ENCODE measurements around the gene UBE2QL1. TPM values are rescaled to one million over a fixed set of nuclear protein-coding genes. Genes with fewer than 3 reads are reported as not detected.

Gene UBE2QL1
- total RNA-seq, 2 experiments from 2014 or later = not detected

DNA sequence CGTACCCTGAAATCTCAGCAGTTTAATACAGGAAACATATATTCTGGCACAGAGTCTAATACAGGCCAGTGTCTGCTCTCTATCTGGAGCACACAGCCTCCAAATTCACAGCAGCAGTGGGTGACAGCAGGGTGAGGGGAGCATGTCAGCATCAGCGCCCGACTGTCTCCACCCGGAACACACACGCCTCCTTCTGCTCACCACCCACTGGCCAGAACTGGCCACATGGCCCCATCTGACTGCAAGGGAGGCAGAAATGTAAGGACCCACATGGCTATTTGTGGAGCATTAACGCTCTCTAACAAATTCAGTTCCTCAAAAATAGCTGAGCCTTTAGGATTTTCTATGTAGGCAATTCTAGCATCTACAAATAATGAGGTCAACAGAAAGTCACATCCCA, 24.6 kb downstream of the UBE2QL1 start:
- ATAC-seq (no peak), DNase-seq (no peak)
- no peaks in the 10 kb centered on the region for H3K4me1 Mint-ChIP-seq (ENCODE audit: low read depth)
- H3K27me3 Mint-ChIP-seq (ENCODE audit: low read depth) = no peaks in the 10 kb centered on the region
- H3K27ac Mint-ChIP-seq = no peak overlapping the region
- H3K4me3 Mint-ChIP-seq = no peak overlapping the region
- ChIA-PET POLR2A (no interaction called here), CTCF (no interaction called here)
- no peaks in the 10 kb centered on the region for H3K36me3 Mint-ChIP-seq (ENCODE audit: low read depth)
- H3K9me3 Mint-ChIP-seq (ENCODE audit: insufficient read depth) = no peaks in the 10 kb centered on the region

- ChIA-PET POLR2A (no interaction called here), CTCF (no interaction called here)
- no peaks in the 10 kb centered on the region for H3K9me3 Mint-ChIP-seq (ENCODE audit: insufficient read depth)
- no peaks in the 10 kb centered on the region for H3K27me3 Mint-ChIP-seq (ENCODE audit: low read depth)
- no peak for ATAC-seq
- no peaks in the 10 kb centered on the region for H3K4me1 Mint-ChIP-seq (ENCODE audit: low read depth)
- no peak for DNase-seq
- H3K36me3 Mint-ChIP-seq (ENCODE audit: low read depth) = no peaks in the 10 kb centered on the region
- H3K4me3 Mint-ChIP-seq = no peak overlapping the region
- no peak overlapping the region for H3K27ac Mint-ChIP-seq
These were observed 27.1 kb downstream of the UBE2QL1 start for GRCh38 chr5:6475626-6476312.

GRCh38 chr5:6476313-6476661, 27.6 kb downstream of the UBE2QL1 start:
- H3K27ac Mint-ChIP-seq = no peak overlapping the region
- H3K27me3 Mint-ChIP-seq (ENCODE audit: low read depth) = no peaks in the 10 kb centered on the region
- no peaks in the 10 kb centered on the region for H3K36me3 Mint-ChIP-seq (ENCODE audit: low read depth)
- ATAC-seq (no peak), DNase-seq (no peak)
- no peaks in the 10 kb centered on the region for H3K4me1 Mint-ChIP-seq (ENCODE audit: low read depth)
- H3K9me3 Mint-ChIP-seq (ENCODE audit: insufficient read depth) = no peaks in the 10 kb centered on the region
- no peak overlapping the region for H3K4me3 Mint-ChIP-seq
- CTCF ChIA-PET = no interaction called here
- POLR2A ChIA-PET = no interaction called here

GRCh38 chr5:6478793-6479192, 30.1 kb downstream of the UBE2QL1 start:
- no peak overlapping the region for H3K4me3 Mint-ChIP-seq
- ATAC-seq (no peak), DNase-seq (no peak)
- no peaks in the 10 kb centered on the region for H3K36me3 Mint-ChIP-seq (ENCODE audit: low read depth)
- no peak overlapping the region for H3K27ac Mint-ChIP-seq
- POLR2A ChIA-PET = no interaction called here
- H3K9me3 Mint-ChIP-seq (ENCODE audit: insufficient read depth) = no peaks in the 10 kb centered on the region
- H3K4me1 Mint-ChIP-seq (ENCODE audit: low read depth) = no peaks in the 10 kb centered on the region
- CTCF ChIA-PET = no interaction called here
- H3K27me3 Mint-ChIP-seq (ENCODE audit: low read depth) = no peaks in the 10 kb centered on the region

- ATAC-seq (no peak), DNase-seq (no peak)
- no peaks in the 10 kb centered on the region for H3K27me3 Mint-ChIP-seq (ENCODE audit: low read depth)
- CTCF ChIA-PET = no interaction called here
- no peaks in the 10 kb centered on the region for H3K9me3 Mint-ChIP-seq (ENCODE audit: insufficient read depth)
- no peaks in the 10 kb centered on the region for H3K4me1 Mint-ChIP-seq (ENCODE audit: low read depth)
- no peak overlapping the region for H3K27ac Mint-ChIP-seq
- H3K36me3 Mint-ChIP-seq (ENCODE audit: low read depth) = no peaks in the 10 kb centered on the region
- POLR2A ChIA-PET = no interaction called here
- H3K4me3 Mint-ChIP-seq = no peak overlapping the region
These were observed 31.7 kb downstream of the UBE2QL1 start for GRCh38 chr5:6480133-6481051.

GRCh38 chr5:6482735-6483134, 34.1 kb downstream of the UBE2QL1 start:
- no peaks in the 10 kb centered on the region for H3K9me3 Mint-ChIP-seq (ENCODE audit: insufficient read depth)
- H3K27me3 Mint-ChIP-seq (ENCODE audit: low read depth) = peaks cover 10% of the 10 kb centered on the region
- no peaks in the 10 kb centered on the region for H3K4me1 Mint-ChIP-seq (ENCODE audit: low read depth)
- ATAC-seq (no peak), DNase-seq (no peak)
- H3K36me3 Mint-ChIP-seq (ENCODE audit: low read depth) = no peaks in the 10 kb centered on the region
- no peak overlapping the region for H3K27ac Mint-ChIP-seq
- POLR2A ChIA-PET = no interaction called here
- H3K4me3 Mint-ChIP-seq = no peak overlapping the region
- CTCF ChIA-PET = no interaction called here

DNA sequence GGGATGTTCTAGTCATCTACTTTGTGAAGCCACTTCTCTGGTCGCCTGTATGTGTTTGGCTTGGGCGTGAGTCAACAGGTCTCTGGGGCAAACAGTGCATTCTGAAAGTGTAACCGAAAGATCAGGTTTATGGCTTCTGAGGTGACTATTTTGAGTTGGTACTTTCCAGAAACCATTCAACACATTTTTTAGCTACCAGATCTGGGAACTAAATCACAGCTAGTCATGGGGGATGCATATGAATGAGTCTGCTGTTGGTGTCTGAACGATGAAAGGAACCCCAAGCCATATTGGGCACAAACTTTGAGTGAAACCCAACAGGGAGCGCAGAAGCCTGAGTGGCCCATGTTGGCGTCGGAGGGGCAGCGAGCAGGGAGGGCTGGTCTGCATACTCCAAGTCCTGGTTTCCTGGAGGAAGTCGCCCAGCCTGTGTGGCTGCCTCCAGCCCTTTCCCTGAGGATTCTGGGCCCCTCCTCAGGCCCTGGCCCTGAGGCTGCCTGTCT, 35.3 kb downstream of the UBE2QL1 start:
- DNase-seq = no peak
- Mint-ChIP-seq H3K27me3 (ENCODE audit: low read depth) (peaks cover 11% of the 10 kb centered on the region), H3K4me3 (no peak overlapping the region), H3K9me3 (ENCODE audit: insufficient read depth) (no peaks in the 10 kb centered on the region), H3K4me1 (ENCODE audit: low read depth) (no peaks in the 10 kb centered on the region), H3K27ac (no peak overlapping the region), H3K36me3 (ENCODE audit: low read depth) (no peaks in the 10 kb centered on the region)
- ChIA-PET CTCF (no interaction called here), POLR2A (no interaction called here)
- ATAC-seq = no peak

DNA sequence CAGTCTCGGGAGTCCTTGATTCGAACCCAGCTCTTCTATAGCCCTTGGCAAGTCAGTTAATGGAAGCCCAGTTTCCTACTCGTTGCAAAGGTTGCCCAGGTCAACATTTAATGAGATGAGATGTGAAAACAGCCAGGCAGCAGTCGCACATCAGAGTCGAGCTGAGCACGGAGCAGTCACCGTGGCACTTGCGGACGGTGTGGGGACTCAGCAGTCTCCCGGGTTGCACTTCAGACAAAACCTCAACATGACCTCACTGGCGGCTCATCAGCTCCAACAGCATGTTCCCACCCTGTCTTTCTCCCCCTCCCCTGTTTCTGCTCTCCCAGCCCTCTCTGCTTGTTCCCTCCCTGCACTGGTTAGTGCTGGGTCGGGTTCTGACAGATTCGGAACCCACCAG, 35.8 kb downstream of the UBE2QL1 start:
- Mint-ChIP-seq H3K27me3 (ENCODE audit: low read depth) (peaks cover 12% of the 10 kb centered on the region), H3K4me3 (no peak overlapping the region), H3K27ac (no peak overlapping the region), H3K9me3 (ENCODE audit: insufficient read depth) (no peaks in the 10 kb centered on the region), H3K4me1 (ENCODE audit: low read depth) (no peaks in the 10 kb centered on the region), H3K36me3 (ENCODE audit: low read depth) (no peaks in the 10 kb centered on the region)
- DNase-seq (no peak), ATAC-seq (no peak)
- CTCF ChIA-PET = no interaction called here
- POLR2A ChIA-PET = no interaction called here

GRCh38 chr5:6484899-6485298, 36.2 kb downstream of the UBE2QL1 start:
- no peak for ATAC-seq
- Mint-ChIP-seq H3K4me3 (no peak overlapping the region), H3K36me3 (ENCODE audit: low read depth) (no peaks in the 10 kb centered on the region), H3K9me3 (ENCODE audit: insufficient read depth) (no peaks in the 10 kb centered on the region), H3K27me3 (ENCODE audit: low read depth) (peaks cover 12% of the 10 kb centered on the region), H3K27ac (no peak overlapping the region), H3K4me1 (ENCODE audit: low read depth) (no peaks in the 10 kb centered on the region)
- no peak for DNase-seq
- ChIA-PET POLR2A (no interaction called here), CTCF (no interaction called here)

DNA sequence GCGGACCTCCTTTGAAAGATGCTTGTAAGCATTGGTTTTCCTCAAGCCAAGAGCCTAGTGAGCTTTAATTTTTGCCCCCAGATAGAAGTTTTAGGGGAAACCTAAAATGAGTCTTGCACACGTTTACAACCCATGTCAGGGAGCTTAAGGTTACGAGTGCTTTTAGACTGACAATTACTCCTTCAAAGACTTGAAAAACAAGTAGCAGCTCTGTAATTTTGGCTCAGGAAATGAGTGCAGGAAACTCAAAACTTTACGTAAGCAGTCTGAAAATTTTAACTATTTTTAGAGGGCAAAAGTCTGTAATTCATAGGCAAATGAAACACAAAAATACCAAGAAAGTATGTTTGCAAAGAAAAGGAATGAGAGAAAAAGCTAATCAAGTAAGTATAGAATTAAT, 36.8 kb downstream of the UBE2QL1 start:
- H3K9me3 Mint-ChIP-seq (ENCODE audit: insufficient read depth) = no peaks in the 10 kb centered on the region
- no peak overlapping the region for H3K27ac Mint-ChIP-seq
- DNase-seq (no peak), ATAC-seq (no peak)
- H3K4me3 Mint-ChIP-seq = no peak overlapping the region
- peaks cover 12% of the 10 kb centered on the region for H3K27me3 Mint-ChIP-seq (ENCODE audit: low read depth)
- no peaks in the 10 kb centered on the region for H3K4me1 Mint-ChIP-seq (ENCODE audit: low read depth)
- CTCF ChIA-PET = no interaction called here
- POLR2A ChIA-PET = no interaction called here
- H3K36me3 Mint-ChIP-seq (ENCODE audit: low read depth) = no peaks in the 10 kb centered on the region

DNA sequence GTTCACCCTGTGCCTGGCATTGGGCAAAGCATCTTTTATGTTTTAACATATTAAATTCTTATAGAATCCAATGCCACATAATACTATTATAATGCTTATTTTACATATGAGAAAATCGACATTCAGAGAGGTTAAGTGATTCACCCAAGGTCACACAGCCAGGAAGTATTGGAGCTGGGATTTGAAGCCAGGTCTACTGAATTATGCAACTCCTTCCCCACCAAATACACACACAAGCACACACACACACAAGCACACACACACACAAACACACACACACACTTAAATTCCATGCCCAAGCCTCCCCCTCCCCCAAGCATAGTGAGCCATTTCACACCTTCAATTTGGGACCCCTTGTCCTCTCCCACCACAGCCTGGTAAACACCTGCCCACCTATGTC, 37.4 kb downstream of the UBE2QL1 start:
- peaks cover 12% of the 10 kb centered on the region for H3K27me3 Mint-ChIP-seq (ENCODE audit: low read depth)
- CTCF ChIA-PET = no interaction called here
- H3K36me3 Mint-ChIP-seq (ENCODE audit: low read depth) = no peaks in the 10 kb centered on the region
- H3K27ac Mint-ChIP-seq = no peak overlapping the region
- no peak overlapping the region for H3K4me3 Mint-ChIP-seq
- no peak for ATAC-seq
- no peak for DNase-seq
- POLR2A ChIA-PET = no interaction called here
- H3K9me3 Mint-ChIP-seq (ENCODE audit: insufficient read depth) = no peaks in the 10 kb centered on the region
- no peaks in the 10 kb centered on the region for H3K4me1 Mint-ChIP-seq (ENCODE audit: low read depth)

DNA sequence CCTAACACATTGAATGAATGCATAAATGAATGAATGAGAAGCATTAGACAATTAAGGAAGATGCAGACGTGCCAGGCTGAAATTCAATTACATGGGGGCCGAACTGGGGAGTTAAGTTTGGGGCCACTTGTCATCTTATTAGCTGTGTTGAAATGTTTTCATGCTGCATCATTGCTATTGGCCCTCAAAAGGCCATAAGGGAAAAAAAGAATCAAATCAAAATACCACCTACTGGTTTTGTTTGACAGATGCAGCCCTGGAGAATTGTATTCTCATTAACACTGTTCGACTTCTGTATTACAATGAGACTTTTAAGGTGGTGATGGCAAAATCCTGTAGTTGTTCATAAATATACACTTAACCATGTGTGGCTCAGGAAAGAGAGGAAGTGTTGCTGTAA, 38.4 kb downstream of the UBE2QL1 start:
- CTCF ChIA-PET = no interaction called here
- POLR2A ChIA-PET = no interaction called here
- H3K4me1 Mint-ChIP-seq (ENCODE audit: low read depth) = peaks cover 9% of the 10 kb centered on the region
- no peak overlapping the region for H3K27ac Mint-ChIP-seq
- no peaks in the 10 kb centered on the region for H3K36me3 Mint-ChIP-seq (ENCODE audit: low read depth)
- no peaks in the 10 kb centered on the region for H3K9me3 Mint-ChIP-seq (ENCODE audit: insufficient read depth)
- no peak for ATAC-seq
- peaks cover 12% of the 10 kb centered on the region for H3K27me3 Mint-ChIP-seq (ENCODE audit: low read depth)
- DNase-seq = no peak
- H3K4me3 Mint-ChIP-seq = no peak overlapping the region
